Measurements from ENCODE around the gene ZNF619. TPM values are rescaled to one million over a fixed set of nuclear protein-coding genes. Genes with fewer than 3 reads are reported as not detected.

The ZNF619 gene
- total and polyA plus RNA-seq, 9 of the 15 experiments (the other 6 are each of a cell fraction or from before 2014, with no cell fraction given) = 1.3 to 9.1 (median 6.3) TPM

DNA sequence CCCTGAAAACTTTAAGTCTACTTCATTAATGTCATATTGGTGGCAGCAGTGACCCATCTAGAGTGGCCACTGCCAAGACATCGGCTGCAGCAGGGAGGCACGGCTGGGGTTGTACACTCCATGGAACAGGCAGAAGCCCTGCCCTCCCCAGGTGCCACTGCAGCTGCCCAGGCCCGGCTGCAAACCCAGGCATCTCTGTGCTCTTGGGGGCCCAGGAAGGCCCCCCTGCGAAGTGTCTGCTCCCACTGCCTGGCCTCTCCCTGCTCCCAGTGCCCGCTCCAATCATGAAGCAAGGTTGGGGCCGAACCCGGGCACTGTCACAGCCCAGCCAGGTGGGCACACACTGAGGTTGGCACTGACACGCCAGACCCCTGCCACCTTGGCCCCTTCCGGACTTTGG is 31.9 kb upstream of the ZNF619 start:
- intact Hi-C loops (cut with micrococcal nuclease) = no loop called here
- H3K9me1 ChIP-seq (ENCODE audit: control insufficient read depth, insufficient read depth, low read length) = no peaks in the 10 kb centered on the region
- no TSS peak for BruUV-seq (replicated peaks)
- no peak overlapping the region for H3K9ac ChIP-seq (ENCODE audit: insufficient read depth in 1 of 2, low read depth in 2 of 2, low read length in 2 of 2)
- FAIRE-seq (no peak), DNase-seq (ENCODE audit: extremely low read depth in 1 of 4, low spot score in 3 of 4) (no peak), ATAC-seq (no peak)
- H3K79me2 ChIP-seq (ENCODE audit: control insufficient read depth, insufficient read depth, low read length) = no peaks in the 10 kb centered on the region
- peaks cover 0 to 5% of the 10 kb centered on the region in 2 experiments; a peak in 2 of 5 replicates for H3K4me1 ChIP-seq (replicated peaks in 1 of 2; ENCODE audit: control insufficient read depth in 2 of 2, insufficient read depth in 2 of 2, low read length in 2 of 2)
- in situ Hi-C loops (cut with MboI) = no loop called here
- ChIA-PET CTCF (ENCODE audit: low intra/inter-chr PET ratio) (no interaction called here), POLR2A (interaction anchor here (1.0 to 2.0 kb wide), 4 partner anchors 8 to 102 kb away, joined by 4 to 6 read pairs (median 4); partner anchors contain the start of gene RPL14)
- no peak overlapping the region for H2AFZ ChIP-seq (ENCODE audit: low read depth, low read length)
- no peaks in the 10 kb centered on the region for H4K20me1 ChIP-seq (replicated peaks; ENCODE audit: control insufficient read depth, insufficient read depth, low read length)
- H3K4me2 ChIP-seq (ENCODE audit: insufficient read depth, low read length) = no peak overlapping the region
- 46% methylated on average over 9 of the region's 9 CpGs for WGBS (ENCODE audit: insufficient coverage, low coverage, missing lambda C conversion rate)
- no peaks in the 10 kb centered on the region for H3K27me3 ChIP-seq (ENCODE audit: control insufficient read depth in 2 of 2, insufficient read depth in 2 of 2, low read length in 2 of 2)
- no peak overlapping the region for H3K4me3 ChIP-seq
- H3K9me3 ChIP-seq (replicated peaks; ENCODE audit: control insufficient read depth, insufficient read depth, low read depth, low read length) = no peaks in the 10 kb centered on the region
- H3K27ac ChIP-seq (ENCODE audit: extremely low read depth, low read depth, low read length) = no peak overlapping the region
- peaks cover 4% of the 10 kb centered on the region; the same call in 2 of the 3 replicates for H3K36me3 ChIP-seq (ENCODE audit: control insufficient read depth, insufficient read depth, low read length)
- TF ChIP-seq ZNF354B (CRISPR knock-in tag; IDR thresholded peaks at IDR 0.05) = no peak
- TF ChIP-seq KDM5B (IDR thresholded peaks at IDR 0.05; ENCODE audit: insufficient replicate concordance, low read depth, low read length) = no peak
- TF ChIP-seq EP400 (IDR thresholded peaks at IDR 0.05) = no peak
- TF ChIP-seq ZZZ3 (IDR thresholded peaks at IDR 0.05) = no peak
- no peak for TF ChIP-seq DACH1 (IDR thresholded peaks at IDR 0.05; ENCODE audit: partially characterized antibody)
- no peak for TF ChIP-seq EP300 (IDR thresholded peaks at IDR 0.05; ENCODE audit: low read length)
- TF ChIP-seq, protein P1, sequence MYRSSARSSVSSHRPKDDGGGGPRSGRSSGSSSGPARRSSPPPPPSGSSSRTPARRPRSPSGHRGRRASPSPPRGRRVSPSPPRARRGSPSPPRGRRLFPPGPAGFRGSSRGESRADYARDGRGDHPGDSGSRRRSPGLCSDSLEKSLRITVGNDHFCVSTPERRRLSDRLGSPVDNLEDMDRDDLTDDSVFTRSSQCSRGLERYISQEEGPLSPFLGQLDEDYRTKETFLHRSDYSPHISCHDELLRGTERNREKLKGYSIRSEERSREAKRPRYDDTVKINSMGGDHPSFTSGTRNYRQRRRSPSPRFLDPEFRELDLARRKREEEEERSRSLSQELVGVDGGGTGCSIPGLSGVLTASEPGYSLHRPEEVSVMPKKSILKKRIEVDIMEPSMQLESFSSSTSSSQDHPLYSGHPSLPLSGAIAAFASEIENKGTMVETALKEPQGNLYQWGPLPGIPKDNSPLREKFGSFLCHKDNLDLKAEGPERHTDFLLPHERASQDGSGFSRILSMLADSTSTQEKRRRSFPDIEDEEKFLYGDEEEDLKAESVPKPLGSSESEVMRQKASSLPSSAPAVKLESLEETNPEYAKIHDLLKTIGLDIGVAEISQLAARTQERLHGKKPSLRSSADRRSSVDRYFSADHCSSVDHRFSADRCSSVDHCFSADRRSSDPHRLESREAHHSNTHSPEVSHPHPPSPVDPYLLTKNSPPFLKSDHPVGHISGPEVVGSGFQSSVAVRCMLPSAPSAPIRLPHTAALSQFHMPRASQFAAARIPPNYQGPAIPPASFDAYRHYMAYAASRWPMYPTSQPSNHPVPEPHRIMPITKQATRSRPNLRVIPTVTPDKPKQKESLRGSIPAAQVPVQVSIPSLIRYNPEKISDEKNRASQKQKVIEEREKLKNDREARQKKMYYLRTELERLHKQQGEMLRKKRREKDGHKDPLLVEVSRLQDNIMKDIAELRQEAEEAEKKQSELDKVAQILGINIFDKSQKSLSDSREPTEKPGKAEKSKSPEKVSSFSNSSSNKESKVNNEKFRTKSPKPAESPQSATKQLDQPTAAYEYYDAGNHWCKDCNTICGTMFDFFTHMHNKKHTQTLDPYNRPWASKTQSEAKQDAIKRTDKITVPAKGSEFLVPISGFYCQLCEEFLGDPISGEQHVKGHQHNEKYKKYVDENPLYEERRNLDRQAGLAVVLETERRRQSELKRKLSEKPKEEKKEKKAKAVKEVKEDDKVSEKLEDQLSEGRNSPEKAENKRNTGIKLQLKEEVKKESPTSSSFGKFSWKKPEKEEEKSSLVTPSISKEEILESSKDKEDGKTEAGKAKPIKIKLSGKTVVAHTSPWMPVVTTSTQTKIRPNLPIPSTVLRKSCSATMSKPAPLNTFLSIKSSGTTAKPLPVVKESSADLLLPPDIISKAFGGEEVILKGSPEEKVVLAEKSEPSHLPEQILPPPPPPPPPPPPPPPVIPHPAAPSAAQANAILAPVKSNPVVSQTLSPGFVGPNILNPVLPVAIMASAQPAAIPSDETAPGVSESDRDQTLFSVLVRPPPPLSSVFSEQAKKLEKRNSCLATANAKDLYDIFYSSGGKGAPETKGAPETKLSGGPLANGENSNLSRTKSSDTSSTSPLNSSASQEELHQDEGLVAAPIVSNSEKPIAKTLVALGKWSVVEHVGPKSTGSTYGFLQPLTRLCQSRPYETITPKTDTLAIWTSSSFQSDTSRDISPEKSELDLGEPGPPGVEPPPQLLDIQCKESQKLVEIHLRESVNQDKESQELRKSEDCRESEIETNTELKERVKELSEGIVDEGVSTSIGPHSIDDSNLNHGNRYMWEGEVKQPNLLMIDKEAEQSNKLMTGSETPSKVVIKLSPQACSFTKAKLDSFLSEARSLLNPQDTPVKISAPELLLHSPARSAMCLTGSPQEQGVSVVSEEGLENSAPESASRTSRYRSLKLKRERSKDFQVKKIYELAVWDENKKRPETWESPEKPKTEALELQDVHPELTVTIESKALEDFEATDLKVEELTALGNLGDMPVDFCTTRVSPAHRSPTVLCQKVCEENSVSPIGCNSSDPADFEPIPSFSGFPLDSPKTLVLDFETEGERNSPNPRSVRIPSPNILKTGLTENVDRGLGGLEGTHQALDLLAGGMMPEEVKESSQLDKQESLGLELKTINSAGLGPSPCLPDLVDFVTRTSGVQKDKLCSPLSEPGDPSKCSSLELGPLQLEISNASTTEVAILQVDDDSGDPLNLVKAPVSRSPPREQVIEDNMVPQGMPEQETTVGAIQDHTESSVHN (IDR thresholded peaks at IDR 0.05; ENCODE audit: borderline replicate concordance in 1 of 2, low read depth in 1 of 2) = no peak
- no peak for TF ChIP-seq ZNF23 (CRISPR knock-in tag; IDR thresholded peaks at IDR 0.05)
- no peak for TF ChIP-seq HDAC3 (IDR thresholded peaks at IDR 0.05; ENCODE audit: borderline replicate concordance, partially characterized antibody)
- TF ChIP-seq ZNF445 (CRISPR knock-in tag; IDR thresholded peaks at IDR 0.05; ENCODE audit: low read depth) = no peak
- no peak for TF ChIP-seq NKRF (IDR thresholded peaks at IDR 0.05; ENCODE audit: borderline replicate concordance)
- no peak for TF ChIP-seq GTF2A2 (tag; IDR thresholded peaks at IDR 0.05)
- no peak for TF ChIP-seq TCF3 (CRISPR knock-in tag; IDR thresholded peaks at IDR 0.05)
- no peak for TF ChIP-seq DPF2 (IDR thresholded peaks at IDR 0.05)
- no peak for TF ChIP-seq HNRNPH1 (optimal IDR thresholded peaks at IDR 0.05; ENCODE audit: low read depth, low read length)

Data from K562 (cell line).